HCEC 1CT (cell line): ENCODE results near the gene PNCK.
"Not testable (repeated sequence)": the region's sequence is repeated elsewhere in the genome, so short reads cannot be mapped to it uniquely, and the experiment has no call there.

Experiments
- DNase-seq: peaks from one replicate; pipeline ENCODE4 v3.0.0-alpha.2; 2017

The PNCK gene

DNA sequence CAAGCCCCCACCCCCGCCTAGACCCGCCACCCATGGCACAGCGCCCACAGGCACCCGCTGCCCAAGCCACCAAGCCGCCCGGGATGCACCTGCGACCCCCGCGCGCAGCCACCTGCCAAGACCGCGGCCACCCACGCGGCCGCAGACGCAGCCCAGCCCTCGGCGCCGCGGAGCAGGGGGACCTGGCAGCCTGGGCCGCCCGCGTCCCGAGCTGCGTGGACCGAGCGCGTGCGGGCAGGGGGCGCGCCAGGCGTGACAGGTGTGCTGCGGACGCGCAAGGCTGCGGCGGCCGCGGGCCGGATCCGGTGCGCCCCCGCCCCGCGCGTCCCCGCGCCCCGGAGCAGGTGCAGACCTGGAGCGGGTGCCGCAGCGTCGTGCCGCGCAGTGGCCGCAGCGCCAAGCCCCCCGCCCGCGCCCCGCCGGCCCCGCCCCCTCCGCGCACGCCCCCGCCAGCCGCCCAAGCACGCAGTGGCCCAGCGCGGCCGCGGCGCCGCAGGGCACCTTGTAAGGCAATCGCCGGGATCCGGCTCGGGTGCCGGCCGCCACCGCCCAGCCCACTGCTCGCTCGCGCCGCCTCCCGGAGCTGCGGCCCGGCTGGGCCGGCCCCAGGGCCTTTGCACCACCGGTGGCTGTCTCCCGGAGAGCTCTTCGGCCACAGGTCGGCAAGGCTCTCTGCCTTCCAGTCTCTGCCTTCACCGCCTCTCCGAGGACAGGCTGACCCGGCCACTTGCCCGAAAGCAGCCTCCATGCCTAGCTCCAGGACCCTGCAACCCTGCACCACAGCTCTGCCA lies at the start of gene PNCK:
PNCK (minus strand) TSS at position 386 of the 791 bp plus-strand sequence. CDS start 737 bp downstream, outside the sequence.
- no peak for DNase-seq

- DNase-seq: no peak
These were observed 49.2 kb upstream of the PNCK start for GRCh38 chrX:153722704-153723350.

DNA sequence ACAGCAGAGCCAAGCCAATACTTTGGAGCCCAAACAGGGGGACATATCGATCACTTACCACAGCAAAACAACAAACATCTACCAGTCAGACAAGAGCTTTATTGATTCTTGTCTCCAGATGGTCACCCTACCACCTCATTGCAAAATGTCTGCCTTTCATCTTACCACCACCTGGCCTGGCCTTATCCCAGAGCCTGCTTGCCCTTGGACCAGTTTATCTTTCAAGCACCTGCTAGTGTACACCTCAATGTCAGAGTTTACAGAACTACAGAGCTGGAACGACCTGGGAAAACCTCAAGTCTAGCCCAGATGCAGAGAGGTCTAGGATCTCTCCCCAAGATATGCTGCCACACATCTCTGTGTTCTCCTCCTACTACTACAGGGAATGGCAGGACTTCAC lies 46.1 kb upstream of the PNCK start:
- DNase-seq: no peak

DNA sequence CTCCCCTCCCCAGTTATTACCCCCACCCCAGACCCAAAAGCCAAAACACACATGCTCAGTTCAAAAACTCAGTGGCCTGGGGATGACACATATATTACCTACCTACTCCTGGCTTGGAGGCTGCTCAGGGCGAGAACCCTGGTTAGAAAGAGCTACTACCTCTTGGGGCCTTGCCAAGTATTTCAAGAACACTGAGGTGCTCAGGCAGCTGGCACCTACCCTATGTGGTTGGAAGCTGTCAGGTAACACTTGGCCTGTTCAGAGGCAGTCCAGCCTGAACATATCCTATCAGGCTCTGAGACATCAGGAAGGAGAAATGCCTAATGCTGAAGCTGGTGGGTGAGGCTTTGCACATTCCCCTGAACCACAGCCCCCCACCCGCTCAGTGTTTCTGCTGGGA lies 45.6 kb upstream of the PNCK start:
- DNase-seq: no peak

- no peak for DNase-seq
These were observed 43.8 kb upstream of the PNCK start for GRCh38 chrX:153717445-153717844.

GRCh38 chrX:153714256-153714655 lies 40.6 kb upstream of the PNCK start:
- no peak for DNase-seq

DNA sequence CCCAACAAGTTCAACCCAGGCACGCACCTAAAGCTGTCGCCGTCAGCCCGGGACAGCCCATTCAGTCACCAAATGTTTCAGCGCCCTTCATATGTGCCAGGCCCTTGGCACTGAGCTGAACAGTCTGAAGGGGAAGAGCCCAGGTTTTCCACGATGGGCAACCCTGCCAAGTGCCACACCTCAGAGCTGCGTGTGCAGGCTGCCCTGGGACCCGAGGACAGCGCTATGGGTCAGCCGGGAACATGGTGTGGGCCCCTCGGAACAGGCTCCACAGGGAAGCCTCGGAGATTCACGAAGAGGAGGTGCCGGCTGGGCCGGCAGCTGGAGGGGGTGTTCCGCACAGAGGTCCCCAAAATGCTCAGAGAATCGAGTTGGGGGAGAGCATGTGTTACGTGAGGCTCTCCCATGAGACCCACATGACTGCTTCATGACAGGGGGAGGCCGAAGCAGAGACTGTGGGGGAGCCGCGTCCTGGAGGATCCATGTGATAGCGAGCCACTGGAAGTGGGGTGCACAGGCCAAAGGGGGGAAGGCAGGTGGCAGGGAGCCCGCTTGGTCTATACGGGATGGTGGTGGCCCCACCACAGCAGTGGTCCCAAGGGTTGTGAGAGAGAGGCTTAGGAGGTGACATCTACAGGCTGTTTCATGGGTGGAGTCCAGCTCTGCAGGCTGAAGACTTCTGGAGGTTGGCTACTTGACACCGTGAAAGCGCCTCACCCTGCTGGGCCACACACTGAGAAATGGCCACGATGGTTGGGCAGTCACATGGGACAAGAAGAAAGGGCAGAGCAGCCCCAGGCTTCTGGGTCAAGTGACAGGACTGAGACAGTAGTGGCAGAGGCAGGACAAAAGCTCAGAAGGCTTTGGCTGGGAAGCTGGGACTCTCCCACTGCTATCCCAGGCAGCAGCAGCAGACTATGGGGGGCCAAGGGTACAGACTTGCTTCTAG lies 36.4 kb upstream of the PNCK start:
- DNase-seq: no peak

DNA sequence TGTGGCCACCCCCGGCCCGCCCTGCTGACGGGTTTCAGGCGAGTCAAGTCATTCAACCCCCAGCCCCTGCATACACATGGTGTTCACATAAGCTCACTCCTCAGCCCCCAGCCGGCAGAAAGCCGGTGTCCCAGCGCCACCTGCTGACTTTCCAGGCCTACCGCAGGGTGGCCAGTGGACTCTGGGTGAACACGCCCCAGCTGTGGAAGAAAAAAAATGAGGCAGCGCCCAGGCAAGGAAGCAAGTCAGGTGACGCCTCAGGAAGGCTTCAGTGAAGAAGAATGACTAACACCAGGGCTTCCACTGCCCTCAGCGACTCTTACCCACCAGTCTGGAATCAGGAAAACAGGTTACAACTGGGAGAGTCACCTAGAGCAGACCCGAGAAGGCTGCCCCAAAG lies 34.8 kb upstream of the PNCK start:
- peak; percentile 69 for DNase-seq

GRCh38 chrX:153707406-153707805 lies 33.8 kb upstream of the PNCK start:
- no peak for DNase-seq

DNA sequence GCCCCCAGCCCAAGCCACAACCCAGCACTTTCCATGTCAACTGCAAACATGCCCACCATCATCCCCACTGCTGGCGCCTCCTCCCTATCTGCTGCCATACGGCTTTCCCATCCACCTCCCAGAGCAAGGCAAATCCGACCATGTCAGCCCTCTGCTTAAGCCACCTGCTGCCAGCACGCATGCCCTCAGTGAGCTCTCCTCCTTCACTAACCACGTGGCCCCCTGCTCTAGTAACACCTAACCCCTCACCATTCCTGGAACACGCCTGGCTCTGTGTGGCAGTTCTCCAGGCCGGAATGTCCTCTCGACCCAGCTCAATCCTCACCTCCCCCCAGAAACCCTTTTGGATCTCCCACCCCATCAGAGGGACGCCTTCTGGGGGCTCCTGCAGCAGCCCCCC lies 33.2 kb upstream of the PNCK start:
- no peak for DNase-seq

DNA sequence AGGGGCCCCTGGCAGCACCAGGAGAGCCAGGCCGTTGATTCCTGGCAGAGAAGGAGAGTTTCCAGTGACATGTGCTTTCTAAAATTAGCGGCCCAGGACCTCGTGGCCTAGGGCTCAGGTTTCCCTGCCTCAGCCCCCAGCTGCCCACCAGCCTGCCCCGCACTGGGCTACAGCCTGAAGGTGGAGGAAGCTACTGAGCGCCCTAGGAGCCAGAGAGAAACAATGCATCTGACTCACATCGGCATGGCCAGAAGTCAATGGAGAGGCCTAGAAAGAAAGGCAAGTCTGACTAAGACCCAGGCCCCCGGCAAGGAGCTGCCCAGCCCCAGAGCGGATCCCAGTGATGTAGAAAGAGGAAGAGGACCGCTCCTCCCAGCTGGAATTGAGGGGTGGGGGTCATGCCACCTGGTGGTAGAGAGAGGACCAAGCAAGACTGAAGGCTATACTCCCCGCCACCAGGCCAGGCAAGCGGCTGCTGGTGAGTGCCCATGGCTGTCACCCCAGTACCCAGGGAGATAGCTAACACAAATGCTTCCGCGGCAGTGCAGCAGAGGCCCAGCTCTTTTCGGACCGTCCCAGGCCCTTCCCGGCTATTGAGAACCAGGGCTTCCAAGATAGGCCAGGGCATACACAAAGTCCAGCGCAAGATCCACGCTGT lies 31.9 kb upstream of the PNCK start:
- DNase-seq: not testable (repeated sequence)

DNA sequence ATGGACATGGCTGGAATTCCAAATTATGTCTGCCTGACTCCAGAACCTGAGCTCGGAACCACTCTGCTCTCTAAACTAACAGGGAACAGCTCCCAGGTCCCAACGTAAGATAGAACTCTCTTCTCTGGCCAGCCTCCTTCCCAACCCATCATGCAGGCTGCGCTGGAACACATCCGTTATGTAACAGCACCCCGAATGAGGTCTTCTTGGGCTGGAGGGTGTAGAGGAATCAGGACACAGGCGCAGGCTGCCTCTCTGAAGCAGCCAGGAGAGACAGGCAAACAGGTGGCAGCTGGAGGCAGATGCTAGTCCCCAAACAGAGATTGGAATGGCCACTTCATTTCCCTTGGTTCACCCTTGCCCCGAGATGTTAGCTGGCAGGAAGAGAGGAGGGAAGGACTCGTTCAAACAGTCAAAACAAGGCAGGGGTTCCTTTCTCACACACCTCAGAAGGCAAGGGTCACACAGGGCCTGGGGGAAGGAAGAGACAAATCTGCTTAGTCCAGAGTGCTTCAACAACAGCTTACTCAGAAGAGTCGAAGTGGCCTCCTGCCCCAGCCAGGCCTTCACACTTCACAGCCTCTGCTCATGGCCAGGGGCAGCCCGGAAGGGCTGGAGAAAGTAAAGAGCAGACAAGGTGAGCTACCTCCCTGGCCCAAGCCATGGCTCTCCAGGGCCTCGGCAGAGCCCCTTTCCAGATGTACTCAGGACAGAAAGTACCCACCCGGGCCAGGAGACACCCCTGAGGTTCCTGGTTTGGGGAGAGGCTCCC lies 31.2 kb upstream of the PNCK start:
- DNase-seq: not testable (repeated sequence)

DNA sequence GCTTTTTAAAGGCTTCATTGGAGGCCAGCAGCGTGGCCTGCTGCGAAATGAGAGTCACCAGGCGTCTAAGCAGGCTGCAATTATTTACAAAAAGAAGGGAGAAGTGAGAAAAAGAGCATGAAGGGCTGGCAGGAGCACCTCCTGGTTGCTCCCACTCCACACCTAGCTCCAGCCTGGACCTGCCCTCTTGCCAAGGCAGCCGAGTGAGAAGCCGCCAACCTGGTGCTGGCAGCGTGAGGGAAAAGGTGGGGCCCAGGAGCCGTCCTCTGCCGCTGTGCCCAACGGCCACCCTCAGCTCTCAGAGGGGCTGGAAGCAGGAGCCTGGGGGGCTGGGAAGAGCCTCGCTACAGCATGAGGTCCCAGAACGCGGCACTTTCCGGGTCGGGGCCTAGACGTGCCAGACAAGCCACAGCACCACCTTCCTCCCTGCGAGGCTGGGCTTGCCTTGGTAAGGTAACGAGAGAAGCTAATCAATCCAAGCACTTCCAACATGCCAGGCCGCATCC lies 30.5 kb upstream of the PNCK start:
- no peak for DNase-seq

GRCh38 chrX:153703036-153703370 lies 29.4 kb upstream of the PNCK start:
- no peak for DNase-seq

DNA sequence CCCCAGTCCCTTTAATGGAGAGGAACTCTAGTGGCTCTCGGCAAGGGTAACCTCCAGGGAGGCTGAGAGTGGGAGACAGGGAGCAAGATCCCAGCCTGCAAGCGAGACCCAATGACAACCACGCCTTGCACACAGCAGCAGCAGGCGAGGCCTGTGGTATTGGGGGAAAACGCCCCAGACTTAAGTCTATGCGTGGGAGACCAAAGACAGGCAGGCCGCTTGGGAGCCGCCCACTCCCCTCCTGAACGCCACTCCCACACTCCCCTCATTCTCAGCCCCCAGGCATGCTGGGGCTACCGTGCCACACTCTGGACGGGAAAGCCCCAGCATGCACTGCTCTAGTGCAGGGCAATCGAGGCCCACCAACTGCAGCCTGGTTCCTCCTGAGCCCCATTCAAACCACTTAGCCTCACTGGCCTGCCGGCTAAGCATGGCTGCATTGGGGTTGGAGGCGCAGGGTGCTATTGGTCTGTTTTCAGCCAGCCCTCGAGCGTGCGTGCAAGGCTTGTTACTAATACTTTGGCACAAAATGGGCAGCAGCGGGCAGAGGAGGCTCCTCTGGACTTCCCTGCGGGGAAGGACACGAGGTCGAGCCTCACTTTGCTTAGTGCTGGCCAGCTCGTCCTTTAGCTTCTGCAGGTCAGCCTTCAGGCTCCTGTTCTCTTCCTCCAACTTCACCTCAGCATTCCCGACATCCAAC lies 28.9 kb upstream of the PNCK start:
- DNase-seq: no peak

- no peak for DNase-seq
These were observed 28.1 kb upstream of the PNCK start for GRCh38 chrX:153701706-153702105.

DNA sequence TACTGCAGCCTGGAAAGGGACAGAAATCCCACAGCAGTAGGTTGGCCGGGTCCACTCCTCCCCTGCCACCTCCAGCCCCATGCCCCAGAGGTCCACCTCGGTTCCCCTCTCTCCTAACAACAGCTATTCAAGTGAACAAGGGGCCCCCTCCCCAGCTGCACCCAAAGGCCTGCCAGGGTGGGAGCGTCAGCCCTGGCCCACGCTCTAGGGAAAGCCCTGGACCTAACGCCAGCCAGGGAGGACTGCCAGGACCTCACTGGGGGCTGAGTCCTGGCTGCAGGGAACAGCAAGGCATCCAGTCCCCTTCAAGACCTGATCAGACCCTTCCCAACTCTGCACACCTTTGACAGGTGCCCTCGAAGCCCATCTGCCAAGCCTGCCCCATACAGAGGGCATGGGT lies 27.4 kb upstream of the PNCK start:
- DNase-seq: no peak

- DNase-seq: no peak
These were observed 26.8 kb upstream of the PNCK start for GRCh38 chrX:153700376-153700945.

- DNase-seq: not testable (repeated sequence)
These were observed 26.3 kb upstream of the PNCK start for GRCh38 chrX:153699784-153700371.

DNA sequence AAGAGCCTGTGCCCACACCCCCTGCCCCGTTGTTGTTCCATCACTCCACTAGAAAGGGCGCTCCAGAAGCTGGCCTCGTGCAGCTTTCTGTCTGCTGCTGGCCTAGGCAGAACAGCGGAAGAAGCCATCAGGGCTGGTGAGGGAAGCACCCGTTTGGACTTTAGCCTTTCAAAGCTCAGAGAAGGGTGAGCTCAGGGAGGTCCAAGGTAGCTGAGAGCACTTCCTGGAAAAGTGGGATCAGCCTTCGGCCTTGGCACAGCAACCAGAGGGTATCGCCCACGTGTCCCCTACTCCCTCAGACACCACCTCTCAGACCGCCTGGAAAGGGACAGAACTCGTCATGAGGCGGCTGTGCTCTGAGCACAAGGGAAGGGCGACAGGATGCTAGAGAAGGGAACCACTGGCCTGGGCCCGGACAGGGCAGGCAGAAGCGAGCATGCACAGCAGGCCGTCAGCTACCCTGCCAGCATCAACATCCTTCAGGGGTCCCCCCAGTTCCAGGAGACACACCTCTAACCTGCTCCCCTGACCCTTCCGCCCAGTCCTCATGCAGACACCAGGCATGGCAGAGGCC lies 25.7 kb upstream of the PNCK start:
- not testable (repeated sequence) for DNase-seq
